ENCODE results near the gene TGFB1. TPM values are rescaled to one million over a fixed set of nuclear protein-coding genes. Genes with fewer than 3 reads are reported as not detected.

The TGFB1 gene
- total and polyA plus RNA-seq, 4 donors, result 0.83 to 10.6 (median 6.9) TPM

DNA sequence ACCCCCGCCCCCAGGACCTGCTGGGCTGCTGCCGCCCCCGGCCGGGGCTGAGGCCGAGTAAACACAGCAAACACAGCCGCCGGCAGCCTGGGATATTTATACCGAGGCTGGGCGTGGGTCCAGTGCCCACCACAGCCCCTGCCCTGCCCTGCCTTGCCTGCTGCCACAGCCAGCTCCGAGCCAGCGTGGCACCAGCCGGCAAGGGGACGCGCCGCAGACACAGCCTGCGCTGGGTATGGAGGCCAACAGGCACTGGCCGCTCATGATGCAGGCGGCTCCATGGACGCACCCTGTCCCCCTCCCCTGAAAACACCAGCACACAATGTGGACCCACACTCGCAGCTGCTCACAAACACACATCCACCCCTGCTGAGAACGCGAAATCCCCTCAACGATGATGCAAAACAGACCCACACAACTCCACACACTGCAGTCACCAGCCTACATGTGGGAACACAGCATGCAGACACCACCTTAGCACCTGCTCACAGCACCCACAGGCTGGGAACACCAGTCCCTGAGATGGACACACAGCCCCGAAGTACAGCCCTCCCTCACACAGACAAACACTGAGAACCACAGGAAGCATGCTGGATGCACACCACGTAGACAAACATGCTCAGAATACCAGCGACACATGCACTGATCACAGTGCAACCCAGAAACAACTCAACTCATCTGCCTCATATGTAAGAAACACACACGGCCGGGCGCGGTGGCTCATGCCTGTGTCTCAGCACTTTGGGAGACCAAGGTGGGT is 27.6 kb downstream of the TGFB1 start:
- Histone ChIP-seq H3K9me3 (ENCODE audit: control insufficient read depth in 4 of 4, low read length in 3 of 4) (no peaks in the 10 kb centered on the region), H3K27ac (ENCODE audit: low read depth in 1 of 2, low read length in 2 of 2) (peak overlapping the region in 1 of 2 donors; percentile 61), H3K4me3 (ENCODE audit: low read depth in 1 of 3, low read length in 3 of 3) (no peak overlapping the region), H3K9ac (ENCODE audit: low read depth in 1 of 2, low read length in 2 of 2) (no peak overlapping the region), H3K4me1 (ENCODE audit: control insufficient read depth in 4 of 4, insufficient read depth in 4 of 4, low read length in 3 of 4) (peaks cover 10 to 59% (median 23%) of the 10 kb centered on the region in 4 donors), H3K36me3 (ENCODE audit: control insufficient read depth in 4 of 4, insufficient read depth in 3 of 4, low read depth in 1 of 4, low read length in 3 of 4) (peaks cover 0 to under 1% (median 0%) of the 10 kb centered on the region in 4 donors), H3K27me3 (ENCODE audit: control insufficient read depth in 4 of 4, insufficient read depth in 4 of 4, low read length in 3 of 4) (no peaks in the 10 kb centered on the region)
- no peak for DNase-seq (ENCODE audit: low spot score)
- 20% methylated on average over 30 of the region's 30 CpGs for WGBS
- TF ChIP-seq, protein P1, sequence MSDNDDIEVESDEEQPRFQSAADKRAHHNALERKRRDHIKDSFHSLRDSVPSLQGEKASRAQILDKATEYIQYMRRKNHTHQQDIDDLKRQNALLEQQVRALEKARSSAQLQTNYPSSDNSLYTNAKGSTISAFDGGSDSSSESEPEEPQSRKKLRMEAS (IDR thresholded peaks at IDR 0.05), result no peak

DNA sequence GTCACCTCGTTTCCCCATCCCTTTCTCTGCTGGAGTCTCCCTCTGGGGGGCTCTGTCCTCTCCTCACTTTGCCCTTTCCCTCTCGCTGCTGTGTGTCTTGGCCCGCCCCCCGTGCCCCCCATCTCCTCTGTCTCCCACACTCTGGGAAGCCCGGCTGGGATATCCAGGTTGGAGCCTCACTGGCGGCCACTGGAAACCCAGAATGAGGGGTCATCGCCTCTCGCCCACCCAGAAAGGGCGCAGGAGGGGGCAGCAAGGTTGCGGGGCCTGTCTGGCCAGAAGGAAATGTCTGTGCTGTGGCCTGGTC is 28.1 kb downstream of the TGFB1 start:
- Histone ChIP-seq H3K4me1 (ENCODE audit: control insufficient read depth in 4 of 4, insufficient read depth in 4 of 4, low read length in 3 of 4) (peaks cover 10 to 59% (median 23%) of the 10 kb centered on the region in 4 donors), H3K4me3 (ENCODE audit: low read depth in 1 of 3, low read length in 3 of 3) (no peak overlapping the region), H3K27me3 (ENCODE audit: control insufficient read depth in 4 of 4, insufficient read depth in 4 of 4, low read length in 3 of 4) (no peaks in the 10 kb centered on the region), H3K9me3 (ENCODE audit: control insufficient read depth in 4 of 4, low read length in 3 of 4) (no peaks in the 10 kb centered on the region), H3K9ac (ENCODE audit: low read depth in 1 of 2, low read length in 2 of 2) (no peak overlapping the region), H3K36me3 (ENCODE audit: control insufficient read depth in 4 of 4, insufficient read depth in 3 of 4, low read depth in 1 of 4, low read length in 3 of 4) (peaks cover 0 to 4% (median 2%) of the 10 kb centered on the region in 4 donors), H3K27ac (ENCODE audit: low read depth in 1 of 2, low read length in 2 of 2) (peak overlapping the region in 1 of 2 donors; percentile 61)
- WGBS, result 12% methylated on average over 10 of the region's 10 CpGs
- no peak for TF ChIP-seq YY1 (IDR thresholded peaks at IDR 0.05)
- TF ChIP-seq, protein P2, sequence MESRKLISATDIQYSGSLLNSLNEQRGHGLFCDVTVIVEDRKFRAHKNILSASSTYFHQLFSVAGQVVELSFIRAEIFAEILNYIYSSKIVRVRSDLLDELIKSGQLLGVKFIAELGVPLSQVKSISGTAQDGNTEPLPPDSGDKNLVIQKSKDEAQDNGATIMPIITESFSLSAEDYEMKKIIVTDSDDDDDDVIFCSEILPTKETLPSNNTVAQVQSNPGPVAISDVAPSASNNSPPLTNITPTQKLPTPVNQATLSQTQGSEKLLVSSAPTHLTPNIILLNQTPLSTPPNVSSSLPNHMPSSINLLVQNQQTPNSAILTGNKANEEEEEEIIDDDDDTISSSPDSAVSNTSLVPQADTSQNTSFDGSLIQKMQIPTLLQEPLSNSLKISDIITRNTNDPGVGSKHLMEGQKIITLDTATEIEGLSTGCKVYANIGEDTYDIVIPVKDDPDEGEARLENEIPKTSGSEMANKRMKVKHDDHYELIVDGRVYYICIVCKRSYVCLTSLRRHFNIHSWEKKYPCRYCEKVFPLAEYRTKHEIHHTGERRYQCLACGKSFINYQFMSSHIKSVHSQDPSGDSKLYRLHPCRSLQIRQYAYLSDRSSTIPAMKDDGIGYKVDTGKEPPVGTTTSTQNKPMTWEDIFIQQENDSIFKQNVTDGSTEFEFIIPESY (IDR thresholded peaks at IDR 0.05), result no peak
- TF ChIP-seq HNF4G (IDR thresholded peaks at IDR 0.05), result no peak
- no peak for TF ChIP-seq RXRA (IDR thresholded peaks at IDR 0.05)
- TF ChIP-seq, protein P3, sequence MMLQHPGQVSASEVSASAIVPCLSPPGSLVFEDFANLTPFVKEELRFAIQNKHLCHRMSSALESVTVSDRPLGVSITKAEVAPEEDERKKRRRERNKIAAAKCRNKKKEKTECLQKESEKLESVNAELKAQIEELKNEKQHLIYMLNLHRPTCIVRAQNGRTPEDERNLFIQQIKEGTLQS (IDR thresholded peaks at IDR 0.05), result no peak
- TF ChIP-seq NR2F2 (IDR thresholded peaks at IDR 0.05), result no peak
- no peak for TF ChIP-seq RAD21 (IDR thresholded peaks at IDR 0.05)
- TF ChIP-seq GABPA (IDR thresholded peaks at IDR 0.05 in 1 of 2, conservative IDR thresholded peaks at IDR 0.05 in 1 of 2), result no peak
- no peak for TF ChIP-seq EGR1 (IDR thresholded peaks at IDR 0.05; ENCODE audit: low read depth in 2 of 2)
- no peak for DNase-seq (ENCODE audit: low spot score)

DNA sequence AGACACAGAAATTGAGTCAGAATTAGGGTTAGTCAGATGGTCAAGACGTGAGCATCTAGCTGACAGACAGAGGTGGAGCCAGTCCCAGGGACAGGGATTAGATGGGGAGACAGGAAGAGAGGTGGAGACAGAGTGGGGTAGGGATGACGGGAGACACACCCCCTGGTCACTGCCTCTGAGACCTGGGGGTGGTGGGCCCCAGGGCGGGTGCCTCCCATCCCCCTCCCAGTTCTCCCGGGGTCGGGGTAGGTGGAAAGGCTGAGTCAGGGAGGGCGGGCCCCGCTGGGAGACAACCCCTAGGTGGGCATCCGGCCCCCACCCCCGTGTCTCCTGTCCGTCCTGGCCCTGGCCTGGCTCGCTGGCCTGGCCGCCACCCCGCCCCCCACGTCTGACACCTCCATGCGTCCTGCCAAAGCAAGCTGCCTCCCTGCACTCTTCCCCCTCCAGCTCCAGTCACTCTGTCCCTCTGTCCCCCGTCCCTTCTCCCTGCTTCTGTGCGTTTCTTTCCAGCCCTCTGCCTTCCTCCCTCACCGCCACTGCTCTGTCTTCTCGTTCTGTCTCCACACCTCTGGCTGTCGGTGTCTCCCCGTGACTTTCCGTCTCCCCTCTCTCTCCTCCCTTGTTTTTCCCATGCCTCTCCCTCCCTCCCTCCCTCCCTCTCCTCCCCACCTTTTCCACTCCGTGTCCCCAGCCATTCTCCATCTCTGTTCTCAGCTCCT is 28.6 kb downstream of the TGFB1 start:
- H3K27ac ChIP-seq (ENCODE audit: low read depth in 1 of 2, low read length in 2 of 2), result peak overlapping the region; percentile 49 to 61
- peak overlapping the region in 1 of 2 donors; percentile 19 for H3K9ac ChIP-seq (ENCODE audit: low read depth in 1 of 2, low read length in 2 of 2)
- peaks cover 0 to 10% (median 3%) of the 10 kb centered on the region in 4 donors for H3K36me3 ChIP-seq (ENCODE audit: control insufficient read depth in 4 of 4, insufficient read depth in 3 of 4, low read depth in 1 of 4, low read length in 3 of 4)
- H3K4me3 ChIP-seq (ENCODE audit: low read depth in 1 of 3, low read length in 3 of 3), result no peak overlapping the region
- TF ChIP-seq YY1 (IDR thresholded peaks at IDR 0.05), result no peak
- peak in 1 of 2 donors; percentile 40 for TF ChIP-seq JUND (IDR thresholded peaks at IDR 0.05)
- peaks cover 10 to 59% (median 23%) of the 10 kb centered on the region in 4 donors for H3K4me1 ChIP-seq (ENCODE audit: control insufficient read depth in 4 of 4, insufficient read depth in 4 of 4, low read length in 3 of 4)
- DNase-seq (ENCODE audit: low spot score), result peak; percentile 62
- H3K9me3 ChIP-seq (ENCODE audit: control insufficient read depth in 4 of 4, low read length in 3 of 4), result no peaks in the 10 kb centered on the region
- WGBS, result 13% methylated on average over 23 of the region's 23 CpGs
- no peaks in the 10 kb centered on the region for H3K27me3 ChIP-seq (ENCODE audit: control insufficient read depth in 4 of 4, insufficient read depth in 4 of 4, low read length in 3 of 4)
